GM12865 (cell line): Measurements from ENCODE around the gene EID1.

ENCODE experiments used
- DNase-seq: peaks from one replicate; pipeline ENCODE4 v3.0.0; 2010; ENCODE audit warnings: low read depth
- H3K4me3 ChIP-seq: 2 replicates; pipeline ENCODE4 v1.5.1; 2011; ENCODE audit warnings: mild to moderate bottlenecking, low read depth, low read length, control low read depth
- TF ChIP-seq, protein P1 (sequence below): IDR thresholded peaks from 2 replicates; pipeline ENCODE4 v1.5.1; 2011; ENCODE audit warnings: low read length, control low read depth, low read depth, inconsistent platforms; ENCODE audit not compliant: insufficient read depth; ENCODE audit errors: missing control alignments

EID1 gene, protein sequence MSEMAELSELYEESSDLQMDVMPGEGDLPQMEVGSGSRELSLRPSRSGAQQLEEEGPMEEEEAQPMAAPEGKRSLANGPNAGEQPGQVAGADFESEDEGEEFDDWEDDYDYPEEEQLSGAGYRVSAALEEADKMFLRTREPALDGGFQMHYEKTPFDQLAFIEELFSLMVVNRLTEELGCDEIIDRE

GRCh38 chr15:48877630-48878595 lies at the start of gene EID1:
TSS of gene EID1 (plus strand) at chr15:48878134. CDS start at chr15:48878177, 43 bp downstream.
- TF ChIP-seq, protein P1, sequence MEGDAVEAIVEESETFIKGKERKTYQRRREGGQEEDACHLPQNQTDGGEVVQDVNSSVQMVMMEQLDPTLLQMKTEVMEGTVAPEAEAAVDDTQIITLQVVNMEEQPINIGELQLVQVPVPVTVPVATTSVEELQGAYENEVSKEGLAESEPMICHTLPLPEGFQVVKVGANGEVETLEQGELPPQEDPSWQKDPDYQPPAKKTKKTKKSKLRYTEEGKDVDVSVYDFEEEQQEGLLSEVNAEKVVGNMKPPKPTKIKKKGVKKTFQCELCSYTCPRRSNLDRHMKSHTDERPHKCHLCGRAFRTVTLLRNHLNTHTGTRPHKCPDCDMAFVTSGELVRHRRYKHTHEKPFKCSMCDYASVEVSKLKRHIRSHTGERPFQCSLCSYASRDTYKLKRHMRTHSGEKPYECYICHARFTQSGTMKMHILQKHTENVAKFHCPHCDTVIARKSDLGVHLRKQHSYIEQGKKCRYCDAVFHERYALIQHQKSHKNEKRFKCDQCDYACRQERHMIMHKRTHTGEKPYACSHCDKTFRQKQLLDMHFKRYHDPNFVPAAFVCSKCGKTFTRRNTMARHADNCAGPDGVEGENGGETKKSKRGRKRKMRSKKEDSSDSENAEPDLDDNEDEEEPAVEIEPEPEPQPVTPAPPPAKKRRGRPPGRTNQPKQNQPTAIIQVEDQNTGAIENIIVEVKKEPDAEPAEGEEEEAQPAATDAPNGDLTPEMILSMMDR: no peak
- H3K4me3 ChIP-seq: peak within 1 kb of the TSS; percentile 98
- peak; percentile 97 for DNase-seq

- TF ChIP-seq, protein P1: no peak
- H3K4me3 ChIP-seq: no peak overlapping the region
- DNase-seq: no peak
Observed at GRCh38 chr15:48828471-48828870, 49.5 kb upstream of the EID1 start.

DNA sequence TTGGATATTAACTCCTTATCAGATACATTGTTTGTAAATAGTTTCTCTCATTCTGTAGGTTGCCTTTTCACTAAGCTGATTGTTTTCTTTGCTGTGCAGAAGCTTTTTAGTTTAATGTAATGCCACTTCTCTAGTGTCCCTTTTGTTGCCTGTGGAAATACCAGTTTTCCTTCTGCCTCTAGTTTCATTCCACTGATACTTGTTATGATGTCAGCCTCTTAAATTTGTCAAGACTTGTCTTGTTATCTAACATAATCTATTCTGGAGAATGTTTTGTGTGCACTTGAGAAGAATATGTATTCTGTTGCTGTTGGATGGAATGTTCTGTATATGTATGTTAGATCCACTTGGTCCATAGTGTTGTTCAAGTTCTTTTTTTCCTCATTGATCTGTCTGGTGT lies 49.0 kb upstream of the EID1 start:
- TF ChIP-seq, protein P1: no peak
- DNase-seq: no peak
- no peak overlapping the region for H3K4me3 ChIP-seq

DNA sequence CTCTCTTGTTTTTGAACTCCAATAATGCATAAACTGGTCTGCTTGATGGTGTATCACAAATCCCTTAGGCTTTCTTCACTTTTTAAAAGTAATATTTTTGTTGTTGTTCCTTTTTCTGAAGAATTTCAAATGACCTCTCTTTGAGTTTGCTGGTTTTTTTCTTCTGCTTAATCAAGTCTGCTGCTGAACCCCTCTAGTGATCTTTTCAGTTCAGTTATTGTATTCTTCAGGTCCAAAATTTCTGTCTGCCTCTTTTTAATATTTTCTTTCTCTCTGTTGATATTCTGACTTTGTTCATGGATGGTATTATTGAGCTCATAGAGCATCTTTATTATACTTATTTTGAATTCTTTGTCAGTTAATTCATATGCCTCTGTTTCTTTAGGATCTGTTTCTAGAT lies 45.3 kb upstream of the EID1 start:
- no peak overlapping the region for H3K4me3 ChIP-seq
- no peak for DNase-seq
- TF ChIP-seq, protein P1: no peak

DNA sequence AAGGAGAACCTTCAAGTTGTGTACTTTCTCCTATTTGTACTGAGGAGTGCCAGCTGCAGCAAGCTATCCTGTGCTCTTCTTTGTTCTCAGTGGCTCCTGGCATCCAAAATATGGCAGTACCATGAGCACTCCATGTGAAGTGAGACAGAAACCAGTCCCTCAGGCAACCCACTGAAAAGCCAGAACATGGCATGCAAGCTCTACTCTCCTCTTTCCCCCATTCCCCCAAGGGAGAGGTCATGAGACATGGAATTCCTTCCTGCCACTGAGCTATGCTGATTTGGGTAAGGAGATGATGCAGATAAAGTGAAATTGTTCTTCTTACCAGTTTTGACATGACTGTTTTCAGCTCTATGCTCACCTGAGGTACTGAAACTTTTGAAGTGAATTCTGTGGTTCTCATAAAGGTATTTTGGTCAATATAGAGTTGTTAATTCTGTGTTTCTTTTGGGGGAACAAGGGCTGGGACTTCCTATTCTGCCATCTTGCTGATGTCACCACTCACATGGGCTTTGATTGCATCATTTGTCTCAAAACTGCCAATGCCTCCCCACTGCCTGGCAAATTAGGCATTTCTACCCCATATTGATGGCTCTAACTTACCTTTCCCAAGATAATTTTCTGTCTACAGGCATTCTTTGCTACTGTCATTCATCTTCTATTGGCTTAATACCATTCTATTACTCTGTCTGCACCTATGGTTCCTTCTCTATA lies 44.3 kb upstream of the EID1 start:
- TF ChIP-seq, protein P1: no peak
- DNase-seq: no peak

DNA sequence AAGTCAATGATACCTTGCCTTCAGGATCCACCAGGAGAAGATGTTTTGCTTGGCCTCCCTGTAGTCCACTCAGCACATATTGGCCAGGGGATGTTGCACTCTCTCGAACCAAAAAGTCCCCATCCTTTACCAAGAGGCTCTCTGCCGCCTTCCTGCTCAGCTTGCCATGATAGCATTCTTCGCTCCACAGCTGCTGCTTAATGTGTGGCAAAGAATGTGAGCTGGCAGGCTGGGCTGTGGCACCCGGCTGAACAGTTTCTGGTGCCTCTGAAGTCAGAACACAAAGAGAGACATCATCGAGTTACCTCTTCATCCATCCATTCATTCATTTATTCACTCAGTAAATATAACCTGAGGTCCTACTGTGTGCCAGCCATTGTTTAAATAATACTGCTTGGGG lies 43.2 kb upstream of the EID1 start:
- DNase-seq: no peak
- TF ChIP-seq, protein P1: no peak
- H3K4me3 ChIP-seq: no peak overlapping the region

More for the DNA sequence above, 44.3 kb upstream of the EID1 start:
- no peak overlapping the region for H3K4me3 ChIP-seq
